Measurements from ENCODE around the gene CDK11A. TPM values are rescaled to one million over a fixed set of nuclear protein-coding genes. Genes with fewer than 3 reads are reported as not detected.
"Not testable (repeated sequence)": the region's sequence is repeated elsewhere in the genome, so short reads cannot be mapped to it uniquely, and the experiment has no call there.

The CDK11A gene
- total and polyA plus RNA-seq, 2 of the 8 experiments (the other 6 are each of a cell fraction or from before 2014, with no cell fraction given) = 15.0 to 45.6 TPM

DNA sequence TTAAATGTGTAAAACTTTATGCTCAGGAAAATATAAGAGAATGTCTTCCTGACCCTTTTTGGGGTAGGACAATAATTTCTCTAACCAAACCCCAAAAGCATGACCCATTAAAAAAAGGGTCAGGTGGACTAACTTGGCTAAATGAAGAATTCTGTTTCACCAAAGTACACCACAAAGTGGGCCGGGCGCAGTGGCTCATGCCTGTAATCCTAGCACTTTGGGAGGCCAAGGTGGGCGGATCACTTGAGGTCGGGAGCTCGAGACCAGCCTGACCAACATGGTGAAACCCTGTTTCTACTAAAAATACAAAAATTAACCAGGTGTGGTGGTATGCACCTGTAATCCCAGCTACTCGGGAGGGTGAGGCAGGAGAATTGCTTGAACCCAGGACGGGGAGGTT lies 34.6 kb downstream of the CDK11A start:
- H3K4me1 ChIP-seq (replicated peaks in 1 of 4; ENCODE audit: control insufficient read depth in 3 of 4, insufficient read depth in 4 of 4, low read length in 3 of 4); H3K18ac ChIP-seq (ENCODE audit: extremely low read depth, low read length); H3K23me2 ChIP-seq (ENCODE audit: low read depth, low read length); H3K9me3 ChIP-seq (ENCODE audit: insufficient read depth in 2 of 2, low read depth in 1 of 2, low read length in 1 of 2); H3K36me3 ChIP-seq (ENCODE audit: control insufficient read depth in 2 of 4, insufficient read depth in 4 of 4, low read length in 3 of 4); H2BK5ac ChIP-seq (ENCODE audit: low read depth, low read length); POLR2A ChIA-PET (ENCODE audit: partially characterized antibody); H2BK20ac ChIP-seq (ENCODE audit: low read length); H4K20me1 ChIP-seq (replicated peaks in 1 of 2; ENCODE audit: control insufficient read depth in 1 of 2, insufficient read depth in 2 of 2, low read length in 2 of 2); H2AK5ac ChIP-seq (ENCODE audit: low read depth, low read length); H3K79me1 ChIP-seq (ENCODE audit: low read depth, low read length); FAIRE-seq; H3K23ac ChIP-seq (ENCODE audit: insufficient read length); H3K14ac ChIP-seq (ENCODE audit: insufficient read length); CTCF ChIA-PET (ENCODE audit: partially characterized antibody); H3K27me3 ChIP-seq (replicated peaks in 1 of 4; ENCODE audit: control insufficient read depth in 3 of 4, extremely low read depth in 1 of 4, insufficient read depth in 3 of 4, low read length in 3 of 4); DNase-seq (ENCODE audit: low read depth in 1 of 2, low spot score in 2 of 2); H2BK12ac ChIP-seq (ENCODE audit: low read depth, low read length); H3K4me3 ChIP-seq (ENCODE audit: extremely low read depth in 1 of 4, insufficient read depth in 2 of 4, low read depth in 3 of 4, low read length in 4 of 4); H4K5ac ChIP-seq (ENCODE audit: insufficient read length, low read depth, low read length); H3K4me2 ChIP-seq (ENCODE audit: insufficient read depth in 1 of 2, low read depth in 2 of 2, low read length in 2 of 2); H4K8ac ChIP-seq (ENCODE audit: extremely low read depth, insufficient read depth, low read length); H3K4ac ChIP-seq (replicated peaks; ENCODE audit: insufficient read length, low read depth, low read length); H3K27ac ChIP-seq (ENCODE audit: low read depth, low read length); H2BK15ac ChIP-seq (ENCODE audit: low read length); H2BK120ac ChIP-seq (replicated peaks; ENCODE audit: low read depth, low read length); H4K91ac ChIP-seq (replicated peaks; ENCODE audit: insufficient read length, low read length); H3K56ac ChIP-seq (replicated peaks; ENCODE audit: insufficient read length, low read depth, low read length); H2AFZ ChIP-seq (ENCODE audit: low read length); H3K9ac ChIP-seq (replicated peaks in 1 of 4; ENCODE audit: extremely low read depth in 1 of 4, low read depth in 3 of 4, low read length in 3 of 4): not testable (repeated sequence)
- WGBS, 2 experiments (ENCODE audit: extremely low coverage in 1 of 2, insufficient coverage in 1 of 2, insufficient read length in 1 of 2, insufficient replicate concordance in 2 of 2, low coverage in 1 of 2, low lambda C conversion rate in 2 of 2, missing lambda C conversion rate in 1 of 2) = 92% methylated on average over 7 of the region's 7 CpGs; no CpG with 5 or more reads in 1 of the 2 experiments
- peaks cover 0 to 31% of the 10 kb centered on the region in 2 experiments; a peak in 2 of 4 replicates for H3K79me2 ChIP-seq (ENCODE audit: control insufficient read depth in 1 of 2, insufficient read depth in 2 of 2, low read length in 2 of 2)
